SK-N-SH treated with all-trans-retinoic acid at 6 μM for 48 hours (cell line): Measurements from ENCODE around the gene ATG2B.

Experiments used
- ATAC-seq: fragments of 200-7000 bp; cut with Tn5 transposase; 3 replicates; pipeline ENCODE4 v1.9.1; 2020; ENCODE audit warnings: mild to moderate bottlenecking, moderate library complexity
- ARNTL ChIP-seq: fragments of 450-650 bp; formaldehyde crosslinking; IDR thresholded peaks from 2 replicates; pipeline ENCODE4 v1.5.0; 2020; ENCODE audit warnings: low read depth, mild to moderate bottlenecking, moderate library complexity, borderline replicate concordance
- BACH2 ChIP-seq: fragments of 250-450 bp; sonication (Bioruptor Pico); IDR thresholded peaks from 2 replicates; pipeline ENCODE4 v1.9.0; 2021; ENCODE audit warnings: mild to moderate bottlenecking, borderline replicate concordance
- CREB5 ChIP-seq: fragments of 250-450 bp; sonication (Bioruptor Pico); IDR thresholded peaks from 2 replicates; pipeline ENCODE4 v1.5.1; 2020; ENCODE audit warnings: low read depth, mild to moderate bottlenecking, moderate library complexity
- CSRNP3 ChIP-seq: fragments of 250-450 bp; sonication (Bioruptor Pico); IDR thresholded peaks from 2 replicates; pipeline ENCODE4 v1.5.1; 2021; ENCODE audit warnings: mild to moderate bottlenecking, moderate library complexity
- ESRRG ChIP-seq: fragments of 250-450 bp; sonication (Bioruptor Pico); IDR thresholded peaks from 2 replicates; pipeline ENCODE4 v1.6.1; 2021; ENCODE audit warnings: mild to moderate bottlenecking
- GLIS3 ChIP-seq: fragments of 250-450 bp; sonication (Bioruptor Pico); IDR thresholded peaks from 2 replicates; pipeline ENCODE4 v1.5.0; 2020; ENCODE audit warnings: mild to moderate bottlenecking, moderate library complexity
- OSR1 ChIP-seq: fragments of 250-450 bp; sonication (Bioruptor Pico); IDR thresholded peaks from 2 replicates; pipeline ENCODE4 v1.8.0; 2022; ENCODE audit warnings: moderate library complexity, mild to moderate bottlenecking, inconsistent platforms
- PATZ1 ChIP-seq: fragments of 250-450 bp; sonication (Bioruptor Pico); IDR thresholded peaks from 2 replicates; pipeline ENCODE4 v1.8.0; 2020; ENCODE audit warnings: mild to moderate bottlenecking, moderate library complexity, borderline replicate concordance
- POU6F1 ChIP-seq: fragments of 250-450 bp; sonication (Bioruptor Pico); IDR thresholded peaks from 2 replicates; pipeline ENCODE4 v1.8.0; 2021; ENCODE audit warnings: low read depth, mild to moderate bottlenecking, moderate library complexity, borderline replicate concordance
- PPARA ChIP-seq: fragments of 250-450 bp; sonication (Bioruptor Pico); IDR thresholded peaks from 2 replicates; pipeline ENCODE4 v1.5.0; 2020; ENCODE audit warnings: mild to moderate bottlenecking, borderline replicate concordance
- RARB ChIP-seq: fragments of 250-450 bp; sonication (Bioruptor Pico); IDR thresholded peaks from 2 replicates; pipeline ENCODE4 v1.8.0; 2021; ENCODE audit warnings: mild to moderate bottlenecking, moderate library complexity
- SNAI2 ChIP-seq: fragments of 250-450 bp; sonication (Bioruptor Pico); IDR thresholded peaks from 2 replicates; pipeline ENCODE4 v1.5.0; 2020; ENCODE audit warnings: mild to moderate bottlenecking, moderate library complexity
- TCF4 ChIP-seq: fragments of 250-450 bp; sonication (Bioruptor Pico); IDR thresholded peaks from 2 replicates; pipeline ENCODE4 v1.8.0; 2021; ENCODE audit warnings: mild to moderate bottlenecking, moderate library complexity, borderline replicate concordance
- TOX ChIP-seq: fragments of 250-450 bp; sonication (Bioruptor Pico); IDR thresholded peaks from 2 replicates; pipeline ENCODE4 v1.8.0; 2021; ENCODE audit warnings: mild to moderate bottlenecking, moderate library complexity, borderline replicate concordance
- TSHZ2 ChIP-seq: fragments of 250-450 bp; sonication (Bioruptor Pico); IDR thresholded peaks from 2 replicates; pipeline ENCODE4 v1.5.0; 2020; ENCODE audit warnings: mild to moderate bottlenecking, moderate library complexity
- ZC3H10 ChIP-seq: fragments of 250-450 bp; sonication (Bioruptor Pico); IDR thresholded peaks from 2 replicates; pipeline ENCODE4 v1.5.1; 2021; ENCODE audit warnings: mild to moderate bottlenecking, moderate library complexity
- ZFP3 ChIP-seq: fragments of 250-450 bp; sonication (Bioruptor Pico); IDR thresholded peaks from 2 replicates; pipeline ENCODE4 v1.5.0; 2020; ENCODE audit warnings: mild to moderate bottlenecking, moderate library complexity
- ZFP30 ChIP-seq: fragments of 450-650 bp; formaldehyde crosslinking; IDR thresholded peaks from 2 replicates; pipeline ENCODE4 v1.5.0; 2022; ENCODE audit warnings: mild to moderate bottlenecking, moderate library complexity
- ZNF565 ChIP-seq: fragments of 450-650 bp; formaldehyde crosslinking; conservative IDR thresholded peaks from 2 replicates; pipeline ENCODE4 v1.5.0; 2020; ENCODE audit warnings: low read depth, mild to moderate bottlenecking, moderate library complexity

ATG2B gene

GRCh38 chr14:96362071-96362964, 823 bp downstream of the ATG2B start:
- ATAC-seq: peak; percentile 44
- TF ChIP-seq ZFP30 (CRISPR knock-in tag): no peak
- no peak for TF ChIP-seq ARNTL (CRISPR knock-in tag)
- no peak for TF ChIP-seq TOX (CRISPR knock-in tag)
- no peak for TF ChIP-seq POU6F1 (CRISPR knock-in tag)
- TF ChIP-seq RARB (CRISPR knock-in tag): no peak
- no peak for TF ChIP-seq TCF4
- TF ChIP-seq ZNF565 (CRISPR knock-in tag): no peak
- no peak for TF ChIP-seq ZFP3 (CRISPR knock-in tag)
- no peak for TF ChIP-seq PATZ1 (CRISPR knock-in tag)
- no peak for TF ChIP-seq ESRRG
- TF ChIP-seq BACH2 (CRISPR knock-in tag): no peak
- TF ChIP-seq CREB5 (CRISPR knock-in tag): no peak
- TF ChIP-seq CSRNP3 (CRISPR knock-in tag): no peak

GRCh38 chr14:96359959-96360358, 3.2 kb downstream of the ATG2B start:
- TF ChIP-seq GLIS3 (CRISPR knock-in tag) (no peak), RARB (CRISPR knock-in tag) (no peak), ZFP30 (CRISPR knock-in tag) (no peak), OSR1 (no peak), ZC3H10 (no peak), SNAI2 (CRISPR knock-in tag) (no peak), ZNF565 (CRISPR knock-in tag) (no peak), TOX (CRISPR knock-in tag) (no peak), ARNTL (CRISPR knock-in tag) (no peak), PPARA (CRISPR knock-in tag) (no peak), ESRRG (no peak), CREB5 (CRISPR knock-in tag) (no peak), TSHZ2 (CRISPR knock-in tag) (no peak)
- TF ChIP-seq, all 23 proteins: peak for 0

More at GRCh38 chr14:96359959-96360358, 3.2 kb downstream of the ATG2B start:
- ATAC-seq: no peak
